ENCODE results near the gene APBB1. TPM values are rescaled to one million over a fixed set of nuclear protein-coding genes. Genes with fewer than 3 reads are reported as not detected.

APBB1 gene
- total RNA-seq, 1 experiment from 2014 or later: 34.8 TPM

DNA sequence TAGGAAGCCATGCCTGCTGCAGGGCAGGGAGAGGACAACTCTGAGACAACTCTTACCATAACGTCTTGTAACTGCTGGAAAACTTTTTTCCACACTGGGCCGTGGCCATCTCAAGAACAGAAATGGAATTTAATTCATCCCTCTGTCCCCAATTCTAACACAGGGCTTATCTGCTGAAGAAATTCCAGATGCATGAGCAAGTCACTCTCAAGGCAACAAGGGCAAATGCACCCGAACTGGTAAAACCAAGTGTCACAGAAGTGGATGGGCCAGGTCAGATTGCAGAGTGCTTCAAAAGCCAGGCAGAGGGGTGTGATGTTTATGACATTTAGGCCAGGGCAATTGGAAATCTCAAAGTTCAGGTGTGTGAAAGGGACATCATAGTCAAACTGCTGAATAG is 21.3 kb downstream of the APBB1 start:
- peaks cover 3 to 10% (median 8%) of the 10 kb centered on the region in 3 experiments; a peak in 2 of 7 replicates for H3K36me3 Mint-ChIP-seq (ENCODE audit: insufficient read depth in 1 of 3, low read depth in 3 of 3)
- Histone ChIP-seq H3K27ac (ENCODE audit: insufficient read length, low read depth, low read length) (no peak overlapping the region), H3K4me2 (ENCODE audit: insufficient read depth, insufficient read length, low read length) (no peak overlapping the region)

More for the DNA sequence above, 21.3 kb downstream of the APBB1 start:
- Histone ChIP-seq H2BK5ac (ENCODE audit: insufficient read length, low read length) (no peak overlapping the region), H2AFZ (ENCODE audit: low read length) (no peak overlapping the region), H4K5ac (ENCODE audit: insufficient read length, low read depth, low read length) (no peak overlapping the region), H2AK5ac (ENCODE audit: insufficient read length, low read length) (no peak overlapping the region), H3K9me3 (ENCODE audit: control insufficient read depth, low read depth, low read length) (no peaks in the 10 kb centered on the region), H3K23me2 (ENCODE audit: insufficient read length, low read depth, low read length, poor library complexity, severe bottlenecking) (no peaks in the 10 kb centered on the region), H4K91ac (ENCODE audit: insufficient read length, low read depth, low read length) (no peak overlapping the region), H3T11ph (ENCODE audit: low read length) (no peak overlapping the region), H3K9ac (ENCODE audit: extremely low read depth, insufficient read length, low read length) (no peak overlapping the region), H3K79me2 (ENCODE audit: insufficient read depth, low read length) (no peaks in the 10 kb centered on the region), H3K56ac (ENCODE audit: insufficient read length, low read depth, low read length) (no peak overlapping the region), H3K4me1 (ENCODE audit: insufficient read depth, low read length) (no peaks in the 10 kb centered on the region), H3K23ac (ENCODE audit: insufficient read length, low read depth, low read length) (no peak overlapping the region), H4K8ac (replicated peaks; ENCODE audit: insufficient read length, low read depth, low read length) (no peak overlapping the region), H2BK120ac (ENCODE audit: low read depth, low read length, poor library complexity, severe bottlenecking) (no peak overlapping the region), H2BK12ac (ENCODE audit: insufficient read length, low read depth, low read length) (no peak overlapping the region), H2BK15ac (ENCODE audit: low read depth, low read length) (no peak overlapping the region), H3K14ac (ENCODE audit: insufficient read depth, low read length) (no peak overlapping the region; the same call in 1 of the 2 replicates), H2BK20ac (ENCODE audit: low read depth, low read length, poor library complexity, severe bottlenecking) (no peak overlapping the region), H3K18ac (ENCODE audit: insufficient read length, low read depth, low read length) (no peak overlapping the region), H3K4ac (ENCODE audit: low read depth, low read length) (no peak overlapping the region), H4K20me1 (ENCODE audit: control insufficient read depth, insufficient read depth, insufficient read length) (no peaks in the 10 kb centered on the region), H3K27me3 (ENCODE audit: insufficient read depth, low read length) (no peaks in the 10 kb centered on the region), H3K79me1 (ENCODE audit: insufficient read depth, low read depth, low read length, poor library complexity, severe bottlenecking) (no peaks in the 10 kb centered on the region)
- peaks cover 3% of the 10 kb centered on the region for H3K27me3 Mint-ChIP-seq (ENCODE audit: low read depth)
- TF ChIP-seq, protein P1, sequence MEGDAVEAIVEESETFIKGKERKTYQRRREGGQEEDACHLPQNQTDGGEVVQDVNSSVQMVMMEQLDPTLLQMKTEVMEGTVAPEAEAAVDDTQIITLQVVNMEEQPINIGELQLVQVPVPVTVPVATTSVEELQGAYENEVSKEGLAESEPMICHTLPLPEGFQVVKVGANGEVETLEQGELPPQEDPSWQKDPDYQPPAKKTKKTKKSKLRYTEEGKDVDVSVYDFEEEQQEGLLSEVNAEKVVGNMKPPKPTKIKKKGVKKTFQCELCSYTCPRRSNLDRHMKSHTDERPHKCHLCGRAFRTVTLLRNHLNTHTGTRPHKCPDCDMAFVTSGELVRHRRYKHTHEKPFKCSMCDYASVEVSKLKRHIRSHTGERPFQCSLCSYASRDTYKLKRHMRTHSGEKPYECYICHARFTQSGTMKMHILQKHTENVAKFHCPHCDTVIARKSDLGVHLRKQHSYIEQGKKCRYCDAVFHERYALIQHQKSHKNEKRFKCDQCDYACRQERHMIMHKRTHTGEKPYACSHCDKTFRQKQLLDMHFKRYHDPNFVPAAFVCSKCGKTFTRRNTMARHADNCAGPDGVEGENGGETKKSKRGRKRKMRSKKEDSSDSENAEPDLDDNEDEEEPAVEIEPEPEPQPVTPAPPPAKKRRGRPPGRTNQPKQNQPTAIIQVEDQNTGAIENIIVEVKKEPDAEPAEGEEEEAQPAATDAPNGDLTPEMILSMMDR (conservative IDR thresholded peaks at IDR 0.05): no peak
- no peak overlapping the region for H3K4me3 Mint-ChIP-seq
- H3K27ac Mint-ChIP-seq: no peak overlapping the region
- no peaks in the 10 kb centered on the region; a peak in 1 of 5 replicates for H3K9me3 Mint-ChIP-seq
- no CpG with 5 or more reads among the region's 3 CpGs for WGBS (ENCODE audit: extremely low coverage, insufficient read length, low lambda C conversion rate)
- H3K4me1 Mint-ChIP-seq: no peaks in the 10 kb centered on the region
- no peak for DNase-seq

Measured in H9 (cell line).